Fibroblast of skin of back (primary cell): ENCODE measurements around the gene ATP2B1.
A peak's percentile ranks its signal among the peaks of the same experiment; 100 is the strongest.

Experiments used
- DNase-seq: peaks from one replicate; pipeline ENCODE4 v3.0.0-alpha.2; 2013

ATP2B1 gene

DNA sequence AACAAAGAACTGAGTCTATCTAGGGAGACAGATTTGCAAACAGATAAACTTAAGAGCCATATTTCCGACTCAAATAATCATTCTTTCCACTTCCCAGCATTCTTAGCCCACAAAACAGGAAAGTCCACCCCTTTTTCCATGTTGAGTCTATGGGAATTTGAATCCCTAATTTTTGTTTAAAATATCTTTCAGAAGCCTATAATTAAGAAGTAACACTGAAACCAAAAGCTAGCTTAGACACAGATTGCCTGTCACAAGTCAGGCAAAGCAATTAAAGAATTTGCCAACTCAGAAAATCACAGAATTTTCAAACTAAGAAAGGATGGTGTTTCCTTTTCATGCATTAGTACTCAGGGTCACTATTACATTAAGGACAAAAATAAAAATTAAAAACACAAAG is 17.0 kb downstream of the ATP2B1 start:
- DNase-seq = no peak

GRCh38 chr12:89690925-89691324 is 17.7 kb downstream of the ATP2B1 start:
- peak; percentile 9 for DNase-seq

DNA sequence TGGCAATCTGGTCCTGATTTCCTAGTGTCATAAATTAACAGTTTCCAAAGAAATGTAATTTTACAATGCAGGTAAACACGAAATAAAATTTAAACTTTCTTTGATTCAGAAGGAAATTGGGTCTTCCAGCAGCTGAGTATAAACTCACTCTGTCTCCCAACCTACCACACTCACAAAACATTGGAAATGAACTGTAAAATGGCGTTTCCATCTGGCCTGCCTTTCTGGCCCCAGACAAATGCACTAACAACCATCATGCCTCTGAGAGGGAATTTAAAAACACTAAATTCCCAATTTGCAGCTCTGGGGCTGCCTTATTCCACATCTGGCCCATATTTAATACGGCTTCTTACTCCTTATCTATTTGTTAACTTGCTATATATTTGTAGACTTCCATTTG is 19.3 kb downstream of the ATP2B1 start:
- no peak for DNase-seq

- DNase-seq = no peak
These were observed 22.3 kb downstream of the ATP2B1 start for GRCh38 chr12:89686311-89686710.

- no peak for DNase-seq
These were observed 23.2 kb downstream of the ATP2B1 start for GRCh38 chr12:89685363-89685972.

DNA sequence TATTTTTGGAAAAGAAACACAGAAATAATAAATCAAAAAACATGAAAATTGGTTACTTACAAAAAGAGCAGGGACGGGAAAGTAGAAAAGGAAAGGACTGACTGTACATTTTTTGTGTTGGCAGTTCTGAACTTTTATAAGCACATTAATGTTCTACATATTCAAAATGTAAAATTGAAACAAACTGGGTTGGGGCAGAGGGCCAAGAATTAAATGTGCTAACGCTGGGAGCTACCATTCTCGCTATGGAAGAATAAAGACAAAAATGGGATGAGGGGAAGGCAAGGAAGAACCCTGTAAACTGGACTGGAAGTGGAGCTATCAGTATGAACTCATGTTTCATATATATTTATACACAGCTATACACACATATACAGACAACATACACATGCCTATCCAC is 24.5 kb downstream of the ATP2B1 start:
- DNase-seq = no peak

- DNase-seq = no peak
These were observed 26.4 kb downstream of the ATP2B1 start for GRCh38 chr12:89682284-89682683.

DNA sequence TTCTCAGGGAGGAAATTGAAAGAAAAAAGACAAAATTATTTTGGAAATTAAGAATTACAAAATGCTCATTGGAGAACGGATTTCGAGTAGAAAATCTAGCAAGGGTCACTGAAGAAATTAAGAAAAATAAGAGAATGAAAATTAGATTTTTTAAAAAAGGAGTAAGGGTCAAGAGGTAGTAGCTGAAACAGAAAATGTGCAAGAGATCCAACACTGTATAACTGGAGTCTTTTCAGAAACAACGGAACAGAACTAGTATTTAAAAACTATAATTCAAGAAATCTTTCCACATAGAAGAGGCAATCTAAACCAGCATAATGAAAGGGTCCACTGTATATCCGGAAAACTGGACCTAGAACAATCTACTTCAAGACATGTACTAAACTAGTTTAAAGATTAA is 28.2 kb downstream of the ATP2B1 start:
- no peak for DNase-seq

DNA sequence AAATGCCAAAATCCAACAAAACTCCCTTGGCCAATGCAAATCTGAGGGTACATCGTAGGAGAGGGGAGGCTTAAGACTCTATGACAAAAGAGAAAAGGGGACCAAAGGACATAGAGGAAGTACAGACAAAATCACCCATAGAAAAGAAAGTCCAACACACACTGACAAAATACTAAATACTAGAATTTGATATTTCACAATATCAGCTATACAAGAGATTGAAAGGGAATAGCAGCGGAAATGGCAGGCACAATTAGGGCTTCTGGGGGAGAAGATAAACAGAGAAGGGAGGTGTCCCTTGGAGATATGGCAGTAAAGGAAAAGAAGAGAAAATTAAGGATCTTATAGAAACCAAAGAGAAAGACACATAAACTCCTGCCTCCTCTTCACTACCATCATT is 29.0 kb downstream of the ATP2B1 start:
- no peak for DNase-seq

DNA sequence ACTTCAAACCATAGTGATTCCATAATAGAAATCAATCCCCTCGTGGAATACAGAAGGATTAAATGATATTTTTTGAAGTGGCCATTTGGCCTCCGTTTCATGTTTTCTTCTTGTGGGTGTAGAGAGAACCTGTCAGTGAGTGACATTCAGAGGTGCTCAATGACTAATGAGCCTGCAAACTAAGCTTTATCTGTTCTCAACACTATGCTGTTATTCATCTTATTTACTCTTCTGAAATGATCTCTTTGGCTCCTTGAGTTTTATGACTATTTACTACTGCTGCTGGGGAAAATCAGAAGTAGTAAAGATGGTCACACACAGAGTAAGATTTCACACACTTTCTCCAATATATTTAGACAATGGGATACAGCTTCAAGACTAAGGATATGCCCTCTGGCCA is 30.4 kb downstream of the ATP2B1 start:
- DNase-seq = no peak

GRCh38 chr12:89676930-89677329 is 31.7 kb downstream of the ATP2B1 start:
- DNase-seq = no peak

- DNase-seq = no peak
These were observed 34.2 kb downstream of the ATP2B1 start for GRCh38 chr12:89674326-89674942.

GRCh38 chr12:89673603-89674002 is 35.0 kb downstream of the ATP2B1 start:
- no peak for DNase-seq

DNA sequence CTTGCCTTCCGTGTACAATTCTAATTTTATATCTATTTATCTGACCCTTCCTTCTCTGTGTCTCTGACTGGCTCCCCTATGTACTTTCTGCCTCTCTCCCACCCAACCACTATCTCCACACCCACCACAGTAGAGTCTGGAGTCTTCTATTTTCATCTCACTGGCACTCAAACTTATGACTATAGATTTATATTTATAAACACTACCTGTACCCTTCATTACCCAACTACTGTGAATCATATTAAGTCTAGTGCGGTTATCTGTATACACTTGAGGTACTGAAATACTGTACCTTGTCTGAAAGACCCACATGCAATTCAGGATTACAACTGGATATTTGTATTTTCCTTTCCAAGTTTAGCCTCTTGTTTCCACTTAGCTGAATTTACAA is 36.1 kb downstream of the ATP2B1 start:
- DNase-seq = no peak

DNA sequence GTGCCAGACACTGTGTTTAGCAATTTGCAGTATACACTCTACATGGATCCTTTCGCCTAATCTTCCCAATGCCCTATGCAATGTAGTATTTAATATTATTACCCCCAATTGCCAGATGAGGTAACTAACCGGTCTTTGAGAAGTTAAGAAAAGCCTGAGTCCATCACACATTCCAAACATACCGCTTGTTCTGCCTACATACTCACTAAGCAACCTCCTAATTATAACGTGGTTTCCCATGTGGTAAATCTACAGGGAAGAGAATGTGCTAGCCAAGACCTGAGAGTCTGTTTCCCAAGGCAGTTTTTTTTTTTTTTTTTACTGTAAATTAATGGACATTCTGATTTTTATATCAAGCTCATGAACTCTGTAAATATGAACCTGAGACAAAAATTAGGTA is 37.2 kb downstream of the ATP2B1 start:
- peak; percentile 82 for DNase-seq

DNA sequence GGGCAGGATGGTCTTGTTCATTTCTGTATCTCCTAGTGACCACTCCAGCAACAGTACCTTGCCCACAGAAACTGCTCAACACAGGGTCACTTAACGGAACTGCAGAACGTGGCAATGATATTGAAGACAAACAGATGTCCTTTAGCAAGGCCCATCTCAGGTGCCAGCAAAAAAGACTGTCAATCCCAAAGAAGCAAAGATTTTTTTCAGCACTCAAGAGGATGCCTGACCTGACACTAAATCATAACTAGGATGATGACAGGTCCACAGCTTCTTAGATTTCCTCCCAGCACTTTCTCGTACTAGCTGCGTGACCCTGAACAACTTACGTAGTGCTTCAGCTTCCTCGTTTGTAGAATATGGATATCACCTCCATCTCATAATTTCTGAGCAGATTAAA is 39.4 kb downstream of the ATP2B1 start:
- no peak for DNase-seq

GRCh38 chr12:89665556-89665955 is 43.1 kb downstream of the ATP2B1 start:
- no peak for DNase-seq

- no peak for DNase-seq
These were observed 44.2 kb downstream of the ATP2B1 start for GRCh38 chr12:89664441-89664840.

GRCh38 chr12:89663577-89664357 is 44.9 kb downstream of the ATP2B1 start:
- peak; percentile 48 for DNase-seq

DNA sequence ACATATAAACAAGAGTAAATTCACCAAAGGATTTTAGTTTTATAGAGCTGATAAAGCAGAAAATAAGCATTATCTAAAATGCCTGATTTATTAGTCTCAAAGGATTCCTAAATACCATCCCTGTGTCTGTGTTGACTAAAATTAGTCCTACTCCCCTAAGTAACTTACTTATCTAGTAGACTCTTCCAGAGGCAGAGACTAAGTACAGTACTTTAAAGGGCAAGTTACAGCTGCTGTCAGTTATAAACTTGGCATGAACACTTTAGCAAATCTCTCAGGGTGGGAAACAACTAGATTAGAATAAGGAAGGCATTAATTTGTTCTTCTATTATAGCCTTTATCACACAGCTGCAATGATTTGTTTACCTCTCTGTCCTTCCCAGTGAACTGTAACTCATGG is 46.0 kb downstream of the ATP2B1 start:
- DNase-seq = no peak

DNA sequence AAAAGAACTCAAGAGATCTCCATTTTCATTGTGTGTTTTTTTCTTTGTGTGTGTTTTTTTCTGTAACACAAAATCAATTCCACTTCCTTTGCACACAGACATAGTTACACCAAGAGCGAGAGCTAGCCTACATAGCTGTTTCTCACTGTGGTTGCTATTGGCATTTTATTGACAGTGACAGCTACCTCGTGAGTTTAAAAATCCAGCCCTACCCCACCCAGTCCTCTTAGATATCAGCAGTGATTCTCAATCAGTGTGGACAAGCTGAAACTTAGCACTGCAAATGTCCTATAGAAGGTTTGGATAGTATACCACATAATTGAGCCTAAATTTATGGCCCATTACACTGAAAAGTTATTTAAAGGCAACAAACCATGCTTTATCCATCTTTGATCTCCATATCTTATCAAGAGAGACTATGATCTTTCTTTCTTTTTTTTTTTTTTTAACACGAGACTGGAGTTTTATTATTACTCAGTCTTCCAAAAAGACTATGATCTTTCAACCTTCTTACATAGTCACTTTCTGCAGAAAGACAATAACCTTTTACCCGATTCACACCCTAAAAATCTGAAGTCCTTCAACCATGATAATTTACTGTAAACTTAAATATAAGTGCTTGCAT is 46.8 kb downstream of the ATP2B1 start:
- no peak for DNase-seq

DNA sequence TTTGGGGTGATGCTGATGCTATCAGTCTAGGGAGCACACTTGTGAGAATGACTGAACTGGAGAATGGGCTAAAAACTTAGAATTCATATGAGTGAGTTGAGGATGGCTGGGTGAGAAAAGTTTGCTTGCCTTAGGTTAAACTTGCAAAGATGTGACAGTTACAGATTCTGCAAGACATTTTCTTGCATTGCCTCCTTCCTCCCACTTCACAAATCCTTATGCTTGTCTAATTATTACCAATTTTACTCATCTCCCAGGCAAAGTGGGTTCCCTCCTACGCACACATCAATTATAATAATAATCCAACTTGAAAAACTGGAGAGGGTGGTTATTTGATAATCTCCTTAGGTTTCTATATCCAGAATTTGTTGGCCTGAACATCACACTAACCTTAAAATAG is 50.9 kb downstream of the ATP2B1 start:
- no peak for DNase-seq

- no peak for DNase-seq
These were observed 51.6 kb downstream of the ATP2B1 start for GRCh38 chr12:89657066-89657465.

GRCh38 chr12:89655841-89656240 is 52.8 kb downstream of the ATP2B1 start:
- no peak for DNase-seq
